Amniotic epithelial cell (primary cell): ENCODE data around the gene NR2C1.
"Not testable (repeated sequence)": the region's sequence is repeated elsewhere in the genome, so short reads cannot be mapped to it uniquely, and the experiment has no call there.

Source experiments
- DNase-seq: peaks from one replicate; pipeline ENCODE4 v3.0.0-alpha.2; 2010; ENCODE audit warnings: low read depth

Gene NR2C1

DNA sequence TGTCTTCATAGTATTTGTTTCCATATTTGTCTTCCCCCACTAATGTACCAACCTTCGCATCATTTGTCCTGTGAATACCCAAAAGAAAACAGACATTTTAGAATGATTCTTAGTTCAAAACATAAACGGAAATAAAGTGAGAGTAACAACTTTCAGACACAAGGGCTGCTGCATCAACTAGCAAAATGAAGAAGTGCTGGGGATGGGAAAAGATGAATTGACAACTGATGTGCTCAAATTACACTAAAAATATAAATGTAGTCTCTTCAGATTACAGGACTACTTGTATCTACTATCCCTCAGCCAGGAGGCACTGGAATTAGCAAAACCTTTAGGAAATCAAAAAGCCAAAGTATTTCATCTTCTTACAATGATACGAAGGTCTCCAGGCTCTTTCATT is 70.7 kb downstream of the NR2C1 start:
- no peak for DNase-seq

DNA sequence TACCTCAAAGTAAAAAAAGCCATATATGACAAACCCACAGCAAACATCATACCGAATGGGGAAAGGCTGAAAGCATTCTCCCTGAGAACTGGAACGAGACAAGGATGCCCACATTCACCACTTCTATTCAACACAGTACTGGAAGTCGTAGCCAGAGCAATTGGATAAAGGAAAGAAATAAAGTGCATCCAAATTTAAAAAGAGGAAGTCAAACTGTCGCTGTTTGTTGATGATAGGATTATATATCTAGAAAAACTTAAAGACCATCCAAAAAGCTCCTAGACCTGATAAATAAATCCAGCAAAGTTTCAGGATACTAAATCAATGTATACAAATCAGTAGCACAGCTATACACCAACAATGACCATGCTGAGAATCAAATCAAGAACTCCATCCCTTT is 75.1 kb downstream of the NR2C1 start:
- DNase-seq: peak; percentile 35

DNA sequence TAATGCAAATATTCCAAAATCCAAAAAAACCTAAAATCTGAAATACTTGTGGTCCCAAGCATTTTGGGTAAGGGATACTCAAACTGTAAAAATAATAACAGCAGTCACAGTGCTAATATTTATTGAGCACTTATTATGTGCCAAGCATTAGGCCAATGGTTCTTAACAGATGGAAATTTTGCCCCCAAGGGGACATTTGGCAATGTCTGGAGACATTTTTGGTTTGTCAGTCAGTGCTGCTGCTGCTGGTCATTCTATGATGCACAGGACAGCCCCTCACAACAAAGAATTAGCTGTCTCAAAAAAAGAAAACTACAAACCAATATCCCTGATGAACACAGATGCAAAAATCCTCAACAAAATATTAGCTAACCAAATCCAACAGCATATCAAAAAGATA is 75.7 kb downstream of the NR2C1 start:
- no peak for DNase-seq

- no peak for DNase-seq
Observed at GRCh38 chr12:94997061-94997460, 76.4 kb downstream of the NR2C1 start.

- peak; percentile 89 for DNase-seq
Observed at GRCh38 chr12:94994312-94994711, 79.1 kb downstream of the NR2C1 start.

DNA sequence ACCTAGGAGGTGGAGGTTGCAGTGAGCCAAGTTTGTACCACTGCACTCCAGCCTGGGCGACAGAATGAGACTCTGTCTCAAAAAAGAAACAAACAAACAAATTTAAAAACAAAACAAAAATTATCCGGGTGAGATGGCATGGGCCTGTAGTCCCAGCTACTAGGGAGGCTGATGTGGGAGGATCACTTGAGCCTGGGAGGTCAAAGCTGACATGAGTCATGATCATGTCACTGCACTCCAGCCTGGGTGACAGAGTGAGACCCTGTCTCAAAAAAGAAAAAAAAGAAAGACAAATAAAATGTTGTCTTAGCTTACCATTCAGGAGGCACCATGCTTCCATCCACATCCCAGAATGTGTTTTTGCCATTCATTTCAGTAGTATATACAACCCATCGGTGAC is 79.6 kb downstream of the NR2C1 start:
- not testable (repeated sequence) for DNase-seq

DNA sequence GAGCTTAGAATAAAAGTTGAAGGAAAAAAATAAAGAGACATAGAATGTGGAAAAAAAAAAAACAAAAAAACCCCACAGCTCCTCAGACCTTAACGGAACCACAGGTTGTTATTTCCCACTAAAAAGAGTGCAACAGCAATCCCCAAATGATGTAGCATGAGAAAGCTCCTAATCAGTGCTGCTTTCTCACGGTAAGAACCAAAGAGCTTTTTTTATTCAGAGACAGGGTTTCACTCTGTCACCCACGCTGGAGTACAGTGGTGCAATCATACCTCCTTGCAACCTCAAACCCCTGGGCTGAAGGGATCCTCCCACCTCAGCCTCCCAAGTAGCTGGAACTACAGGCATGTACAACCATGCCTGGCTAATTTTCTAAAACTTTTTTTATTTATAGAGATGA is 83.2 kb downstream of the NR2C1 start:
- peak; percentile 72 for DNase-seq

DNA sequence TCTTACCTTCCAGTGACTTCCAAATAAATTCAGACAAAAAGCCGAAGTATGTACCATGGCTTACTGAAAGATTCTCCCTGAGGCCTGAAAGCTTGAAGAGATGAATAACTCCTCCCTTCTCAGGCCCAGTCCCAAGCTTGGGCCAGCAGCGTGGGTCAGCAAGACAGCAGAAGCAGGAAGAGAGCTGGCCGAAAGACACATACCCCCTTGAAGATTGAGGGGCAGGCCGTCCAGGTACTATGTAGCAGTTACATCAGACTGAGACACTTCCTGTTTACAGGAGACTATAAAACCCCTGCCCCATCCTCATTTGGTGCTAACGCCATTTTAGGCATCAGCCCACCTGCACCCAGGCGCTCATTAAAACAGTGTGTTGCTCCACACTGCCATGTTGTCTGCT is 84.9 kb downstream of the NR2C1 start:
- no peak for DNase-seq

- DNase-seq: no peak
Observed at GRCh38 chr12:94987801-94988200, 85.6 kb downstream of the NR2C1 start.

DNA sequence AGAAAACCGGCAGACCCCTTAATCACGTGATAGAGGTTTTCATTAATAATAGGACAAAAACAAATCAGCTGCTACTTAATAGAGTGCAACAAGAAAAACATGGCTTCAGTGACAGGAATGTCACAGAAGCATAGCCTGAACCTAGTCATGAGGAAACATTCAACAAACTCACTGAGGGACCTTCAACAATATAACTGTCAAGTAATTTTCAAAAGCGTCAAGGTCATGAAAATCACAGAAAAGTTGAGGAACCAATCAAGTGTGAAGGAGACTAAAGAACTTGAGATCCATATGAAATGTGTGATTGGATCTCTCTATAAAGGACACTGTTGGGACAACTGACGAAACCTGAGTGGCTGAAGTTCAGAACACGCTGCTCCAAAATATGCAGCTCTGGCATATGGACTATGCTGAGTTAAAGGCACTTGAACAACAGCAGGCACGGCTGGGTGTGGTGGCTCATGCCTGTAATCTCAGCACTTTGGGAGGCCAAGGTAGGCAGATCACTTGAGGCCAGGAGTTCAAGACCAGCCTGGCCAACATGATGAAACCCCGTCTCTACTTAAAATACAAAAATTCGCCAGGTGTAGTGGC is 86.2 kb downstream of the NR2C1 start:
- DNase-seq: no peak

DNA sequence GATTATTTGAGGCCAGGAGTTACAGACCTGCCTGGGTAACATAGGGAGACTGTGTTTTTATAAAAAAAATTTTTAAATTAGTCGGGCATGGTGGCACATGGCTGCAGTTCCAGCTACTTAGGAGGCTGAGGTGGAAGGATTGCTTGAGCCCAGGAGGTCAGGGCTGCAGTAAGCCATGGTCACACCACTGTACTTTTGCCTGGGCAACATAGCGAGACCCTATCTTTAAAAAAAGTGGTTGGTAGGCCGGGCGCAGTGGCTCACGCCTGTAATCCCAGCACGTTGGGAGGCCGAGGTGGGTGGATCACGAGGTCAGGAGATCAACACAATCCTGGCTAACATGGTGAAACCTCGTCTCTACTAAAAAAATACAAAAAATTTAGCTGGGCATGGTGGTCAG is 88.3 kb downstream of the NR2C1 start:
- DNase-seq: not testable (repeated sequence)

DNA sequence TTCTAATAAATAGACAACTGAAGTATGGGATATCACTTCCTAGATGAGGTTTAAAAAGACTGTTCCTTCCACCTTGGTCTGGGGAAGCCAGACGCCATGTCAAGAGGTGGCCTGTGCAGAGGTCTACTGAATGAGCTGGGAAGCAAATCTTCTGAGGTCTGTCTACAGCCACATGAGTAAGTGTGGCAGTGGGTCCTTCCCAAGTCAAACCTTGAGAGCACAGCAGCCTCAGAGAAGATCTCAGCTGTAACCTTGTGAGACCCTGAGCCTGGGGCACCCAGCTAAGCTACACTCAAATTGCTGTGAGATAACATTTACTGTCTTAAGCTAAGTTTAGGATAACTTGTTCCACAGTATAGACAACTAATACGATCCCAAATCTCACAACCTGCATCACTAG is 90.1 kb downstream of the NR2C1 start:
- DNase-seq: no peak

DNA sequence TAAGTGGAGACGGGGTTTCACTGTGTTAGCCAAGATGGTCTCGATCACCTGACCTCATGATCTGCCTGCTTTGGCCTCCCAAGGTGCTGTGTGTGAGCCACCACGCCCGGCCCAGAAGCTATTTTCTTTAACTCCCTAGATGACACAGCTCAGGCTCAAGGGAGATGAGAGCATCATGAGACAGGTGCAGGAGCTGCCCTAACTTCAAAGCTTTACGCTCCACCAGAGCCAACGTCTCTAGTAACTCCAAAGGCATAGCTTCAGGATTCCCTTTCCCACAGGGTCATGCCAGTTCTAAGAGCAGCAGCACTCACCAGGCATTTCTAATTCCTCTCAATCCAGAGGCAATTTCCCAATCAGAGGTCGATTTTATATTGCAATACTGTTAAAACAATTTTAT is 91.0 kb downstream of the NR2C1 start:
- no peak for DNase-seq

DNA sequence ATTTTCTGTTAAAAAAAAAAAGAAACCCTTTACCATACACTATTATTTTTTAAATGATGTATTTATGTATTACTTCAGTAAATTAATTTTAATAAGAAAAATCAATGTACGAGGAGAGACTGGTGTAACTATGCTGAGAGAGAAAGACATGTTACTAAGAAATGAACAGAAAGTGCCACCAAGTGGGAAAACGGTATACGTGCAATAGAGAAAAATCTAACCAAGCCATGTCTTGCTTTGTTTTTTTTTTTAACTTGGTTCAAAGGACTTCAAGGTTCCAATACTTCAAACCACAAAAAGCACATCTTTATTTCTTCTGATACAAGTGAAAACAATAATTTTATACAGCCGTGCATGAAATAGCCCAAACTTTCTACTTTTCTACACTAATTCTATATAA is 92.8 kb downstream of the NR2C1 start:
- DNase-seq: peak; percentile 65

DNA sequence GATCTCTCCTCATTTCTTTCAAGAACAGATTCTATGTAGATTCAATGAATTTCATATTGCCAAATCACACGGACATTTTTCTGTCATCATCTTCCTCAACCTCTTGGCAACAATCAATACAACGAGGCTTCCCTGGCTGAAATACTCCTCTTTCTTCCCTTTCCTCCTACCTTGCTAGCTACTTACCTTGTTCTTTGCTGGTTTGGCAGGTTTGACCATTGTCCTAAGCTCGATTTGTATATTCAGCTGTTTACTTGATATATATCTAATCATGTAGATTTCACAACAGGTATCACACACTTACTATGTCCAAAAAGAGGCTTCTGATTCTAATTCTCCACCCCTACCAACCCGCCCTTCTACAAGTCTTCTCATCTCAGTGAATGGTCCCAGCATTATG is 93.5 kb downstream of the NR2C1 start:
- no peak for DNase-seq

DNA sequence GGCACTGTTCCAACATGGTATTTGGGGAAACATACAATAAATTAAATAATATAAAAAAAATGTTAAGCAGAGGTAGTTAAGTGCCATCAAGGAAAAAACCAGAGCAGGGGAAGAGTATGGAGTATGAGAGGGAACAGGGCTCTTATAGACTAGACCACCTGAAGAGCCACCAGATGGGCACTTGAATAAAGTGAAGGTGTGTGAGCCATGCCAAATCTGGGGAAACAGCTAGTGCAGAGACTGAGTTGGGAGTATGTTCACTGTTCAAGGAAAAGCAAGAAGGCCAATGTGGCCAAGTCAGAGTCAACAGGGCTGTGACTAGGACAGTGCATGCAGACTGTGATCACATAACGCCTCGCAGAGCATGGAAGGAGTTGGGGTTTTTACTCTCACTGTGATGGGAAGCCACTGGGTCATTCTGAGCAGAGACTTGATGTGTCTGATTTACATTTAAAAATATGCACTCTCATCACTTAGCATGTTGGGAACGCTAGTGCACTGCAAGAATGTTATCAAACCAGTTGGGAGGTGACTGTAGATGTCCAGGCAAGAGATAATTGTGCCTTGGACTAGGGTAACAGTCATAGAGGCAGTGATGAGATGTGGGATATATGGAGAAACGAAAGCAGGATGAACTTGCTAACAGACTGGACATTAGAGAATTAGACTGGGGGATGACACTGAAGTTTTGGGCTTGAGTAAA is 95.5 kb downstream of the NR2C1 start:
- no peak for DNase-seq

DNA sequence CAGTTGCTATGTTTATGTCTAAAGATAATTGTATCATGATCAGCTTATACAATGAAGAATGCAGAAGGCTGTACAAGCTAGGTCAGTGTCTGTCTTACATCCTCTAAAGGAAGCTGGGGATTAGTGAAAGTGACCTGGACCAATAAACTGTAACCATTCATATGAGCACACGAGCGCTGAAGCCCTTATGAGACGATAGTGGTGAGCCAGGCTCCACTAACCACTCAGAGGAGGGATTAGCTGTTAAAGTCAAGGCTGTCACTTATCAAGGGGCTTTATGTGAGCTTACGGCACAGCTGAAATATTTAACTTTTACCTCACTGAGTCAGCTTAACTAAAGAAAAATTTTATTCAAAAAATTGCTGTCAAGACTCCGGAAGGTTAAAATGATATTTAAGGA is 100.2 kb downstream of the NR2C1 start:
- peak; percentile 100 for DNase-seq

GRCh38 chr12:94972795-94973194 is 100.6 kb downstream of the NR2C1 start:
- DNase-seq: no peak

DNA sequence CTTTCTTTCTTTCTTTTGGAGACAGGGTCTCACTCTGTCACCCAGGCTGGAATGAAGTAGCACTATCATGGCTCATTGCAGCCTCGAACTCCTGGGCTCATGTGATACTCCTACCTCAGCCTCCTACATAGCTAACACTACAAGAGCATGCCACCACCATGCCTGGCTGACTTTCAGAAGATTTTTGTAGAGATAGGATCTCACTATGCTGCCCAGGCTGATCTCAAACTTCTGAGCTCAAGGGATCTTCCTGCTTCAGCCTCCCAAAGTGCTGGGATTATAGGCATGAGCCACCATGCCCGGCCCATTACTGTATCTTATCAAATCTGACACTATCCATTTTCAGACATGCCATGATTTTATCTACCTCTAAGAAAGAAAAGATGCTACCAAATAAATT is 101.5 kb downstream of the NR2C1 start:
- DNase-seq: no peak

DNA sequence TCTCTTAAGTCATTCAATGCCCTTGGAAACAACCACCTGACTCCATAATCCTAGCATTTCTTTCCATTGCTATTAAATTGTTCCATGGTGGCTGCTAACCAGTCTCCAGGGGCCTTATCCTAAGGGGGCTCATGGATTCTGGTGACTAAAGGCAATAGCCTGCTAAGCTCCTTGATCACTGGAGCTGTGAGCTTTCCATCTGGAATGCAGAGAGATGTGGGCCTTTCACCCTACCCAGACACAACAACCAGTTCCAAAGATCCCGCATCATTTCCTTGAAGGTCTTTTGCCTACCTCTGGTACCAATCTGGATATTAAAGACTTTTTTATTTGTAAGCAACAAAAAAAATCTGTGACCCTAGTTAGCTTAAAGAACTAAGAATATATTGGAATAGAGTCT is 102.9 kb downstream of the NR2C1 start:
- DNase-seq: no peak
